Measurements from ENCODE around the gene PIH1D2.
"Not testable (repeated sequence)": the region's sequence is repeated elsewhere in the genome, so short reads cannot be mapped to it uniquely, and the experiment has no call there.

The PIH1D2 gene, protein sequence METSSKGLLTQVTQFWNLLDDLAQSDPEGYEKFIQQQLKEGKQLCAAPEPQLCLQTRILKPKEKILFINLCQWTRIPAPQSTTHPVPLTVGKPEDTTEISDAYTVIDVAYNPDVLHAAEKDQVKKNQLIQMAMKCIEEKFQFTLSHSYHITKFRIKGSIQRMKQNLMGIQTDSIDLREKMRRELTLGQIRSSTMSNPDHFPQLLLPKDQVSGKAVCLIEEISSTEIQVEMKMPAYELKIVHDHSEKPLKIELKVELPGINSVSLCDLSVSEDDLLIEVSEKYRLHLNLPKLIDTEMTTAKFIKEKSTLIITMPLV

DNA sequence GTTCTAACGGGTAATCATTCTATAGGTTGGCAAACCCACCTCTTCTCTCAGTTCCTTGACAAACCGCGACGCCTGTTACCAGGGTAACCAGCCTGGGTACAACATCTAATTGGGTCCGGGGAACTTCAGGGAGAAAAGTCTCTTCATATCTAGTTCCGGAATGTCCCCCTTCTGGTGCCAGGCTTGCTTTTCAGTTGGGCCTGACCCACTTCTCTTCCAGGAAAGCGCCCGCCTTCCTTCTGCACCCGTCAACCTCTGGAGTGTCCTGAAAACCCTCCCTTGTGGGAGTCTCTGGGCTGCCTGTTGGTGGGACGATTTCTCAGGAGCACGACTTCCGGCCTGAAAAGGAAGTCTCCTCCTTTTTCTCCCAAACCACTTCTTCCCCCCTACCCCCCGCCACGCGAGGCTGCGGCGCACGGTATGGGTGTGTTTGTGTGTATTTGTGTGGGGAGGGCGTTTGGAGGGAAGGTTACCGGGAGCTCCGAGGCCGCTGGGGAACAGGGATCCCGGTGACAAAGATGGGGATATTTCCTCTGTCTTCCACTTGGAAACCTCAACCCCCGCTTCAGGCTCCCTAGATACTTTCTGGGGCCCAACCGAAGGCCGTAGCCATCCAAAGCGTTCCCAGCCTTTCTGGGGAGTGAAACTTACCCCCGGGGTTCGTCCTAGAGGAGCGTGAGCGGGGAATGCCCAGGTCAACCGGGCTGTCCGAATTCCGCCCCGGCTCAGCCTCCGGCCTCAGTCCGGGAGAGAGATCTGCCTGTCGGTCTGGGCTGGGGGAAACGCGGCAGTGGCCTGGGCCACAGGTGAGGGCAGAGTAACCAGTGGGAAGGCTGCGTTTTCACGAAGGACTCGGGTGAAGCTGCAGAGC lies at the start of gene PIH1D2, which contains the start of gene NKAPD1:
PIH1D2 (minus strand) TSS at position 77 of the 871 bp plus-strand sequence. CDS start 843 bp downstream, outside the sequence.
NKAPD1 (plus strand) TSS at position 359 of the 871 bp plus-strand sequence. CDS start 1,276 bp downstream, outside the sequence.
- DNase-seq, result peak; percentile 87

DNA sequence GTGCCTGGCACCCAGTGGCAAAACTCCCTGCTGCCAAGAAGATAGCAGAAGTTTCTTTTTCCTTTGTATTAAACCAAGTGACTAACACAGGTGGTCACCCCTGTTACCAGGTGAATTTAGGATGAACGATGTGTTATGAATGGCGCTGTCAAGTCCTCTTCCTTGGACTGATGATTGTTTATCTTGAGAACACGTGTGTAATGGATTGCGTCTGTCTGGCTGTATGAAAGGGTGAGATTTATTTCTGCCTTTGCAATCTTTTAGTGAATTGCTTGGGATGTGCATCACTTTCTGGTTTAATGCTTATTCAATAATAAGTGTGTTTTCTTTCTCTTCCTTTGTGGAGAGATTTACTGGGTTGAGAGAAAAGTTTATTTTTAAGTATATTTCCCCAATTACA lies 49.3 kb upstream of the PIH1D2 start:
- DNase-seq, result no peak

DNA sequence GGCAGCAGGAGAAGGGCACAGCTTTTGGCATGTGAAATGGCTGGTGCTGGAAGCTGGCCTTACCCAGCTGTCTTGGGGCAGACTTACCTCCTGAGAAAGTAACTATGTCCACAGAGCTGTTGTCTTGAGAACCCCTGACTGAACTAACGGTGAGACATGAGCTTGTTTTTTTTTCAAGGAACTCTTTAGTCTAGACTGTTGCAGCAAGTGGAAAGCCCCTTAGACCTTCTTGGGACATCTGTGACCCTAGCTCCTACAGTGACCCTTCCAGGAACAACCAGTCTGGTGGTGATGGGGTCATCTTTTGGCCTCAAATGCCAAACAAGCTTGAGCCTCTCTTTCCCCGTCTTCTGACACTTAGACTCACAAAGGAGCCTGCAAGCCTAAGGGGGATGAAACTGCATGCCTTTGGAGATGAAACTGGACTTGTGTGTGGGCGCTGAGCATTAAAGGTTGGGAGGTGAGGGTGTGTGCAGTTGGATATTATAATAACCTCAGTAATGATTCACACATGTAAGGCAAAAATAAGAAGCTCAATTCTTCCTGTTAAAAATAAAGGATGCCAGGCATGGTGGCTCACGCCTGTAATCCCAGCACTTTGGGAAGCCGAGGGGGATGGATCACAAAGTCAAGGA lies 48.3 kb upstream of the PIH1D2 start:
- DNase-seq, result no peak

DNA sequence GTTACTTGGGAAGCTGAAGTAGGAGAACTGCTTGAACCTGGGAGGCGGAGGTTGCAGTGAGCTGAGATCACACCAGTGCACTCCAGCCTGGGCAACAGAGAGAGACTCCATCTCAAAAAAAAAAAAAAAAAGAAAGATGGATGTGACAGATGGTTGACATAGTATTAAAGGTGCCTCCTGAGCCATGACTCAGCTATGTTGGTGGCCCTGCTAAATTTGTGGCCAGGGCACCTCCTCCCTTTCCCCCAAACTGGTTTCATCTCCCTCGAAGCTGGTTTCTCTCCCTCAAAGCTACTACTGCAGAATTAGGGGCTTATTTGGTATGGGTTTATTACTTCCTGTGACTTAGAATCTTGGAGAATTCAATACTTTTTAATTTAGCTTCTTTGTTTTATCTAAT lies 44.4 kb upstream of the PIH1D2 start:
- no peak for DNase-seq

DNA sequence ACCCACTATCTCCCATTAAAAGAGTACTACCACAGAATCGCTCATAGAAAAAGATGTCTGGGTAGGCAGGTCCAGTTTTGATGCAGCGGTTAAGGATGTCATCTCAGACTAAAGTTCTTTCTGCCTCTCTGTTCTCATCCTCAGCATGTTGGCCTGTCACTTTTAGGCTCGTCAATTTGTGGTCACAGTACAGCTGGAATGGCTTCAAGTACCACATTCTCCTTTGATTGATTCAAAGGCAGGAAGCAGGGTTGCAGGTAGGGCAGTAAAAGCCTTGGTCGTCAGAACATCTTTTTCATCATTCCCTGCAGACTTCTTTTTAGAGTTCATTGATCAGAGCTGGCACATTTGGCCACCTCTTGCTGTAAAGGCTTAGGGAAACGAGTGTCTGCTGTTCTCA lies 41.6 kb upstream of the PIH1D2 start:
- DNase-seq, result no peak

DNA sequence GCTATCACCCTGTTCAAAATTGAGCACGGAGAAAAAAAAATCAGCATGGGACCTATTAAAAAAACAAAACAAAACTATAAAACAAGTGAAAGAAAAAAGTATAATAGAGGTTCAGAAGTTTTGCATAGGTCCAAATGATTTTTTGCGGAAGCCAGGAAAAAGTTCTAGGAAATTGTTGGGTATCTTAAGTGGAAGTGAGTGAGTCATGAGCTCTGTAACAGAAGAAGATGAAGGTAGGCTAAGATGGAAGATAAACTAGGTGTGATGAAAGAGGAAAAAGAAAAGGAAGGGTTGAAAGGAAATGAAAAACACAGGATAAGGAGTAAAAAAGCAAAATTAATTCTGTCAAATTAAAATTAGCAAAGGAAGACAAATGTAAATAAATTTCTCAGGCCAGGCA lies 40.6 kb upstream of the PIH1D2 start:
- DNase-seq, result no peak

DNA sequence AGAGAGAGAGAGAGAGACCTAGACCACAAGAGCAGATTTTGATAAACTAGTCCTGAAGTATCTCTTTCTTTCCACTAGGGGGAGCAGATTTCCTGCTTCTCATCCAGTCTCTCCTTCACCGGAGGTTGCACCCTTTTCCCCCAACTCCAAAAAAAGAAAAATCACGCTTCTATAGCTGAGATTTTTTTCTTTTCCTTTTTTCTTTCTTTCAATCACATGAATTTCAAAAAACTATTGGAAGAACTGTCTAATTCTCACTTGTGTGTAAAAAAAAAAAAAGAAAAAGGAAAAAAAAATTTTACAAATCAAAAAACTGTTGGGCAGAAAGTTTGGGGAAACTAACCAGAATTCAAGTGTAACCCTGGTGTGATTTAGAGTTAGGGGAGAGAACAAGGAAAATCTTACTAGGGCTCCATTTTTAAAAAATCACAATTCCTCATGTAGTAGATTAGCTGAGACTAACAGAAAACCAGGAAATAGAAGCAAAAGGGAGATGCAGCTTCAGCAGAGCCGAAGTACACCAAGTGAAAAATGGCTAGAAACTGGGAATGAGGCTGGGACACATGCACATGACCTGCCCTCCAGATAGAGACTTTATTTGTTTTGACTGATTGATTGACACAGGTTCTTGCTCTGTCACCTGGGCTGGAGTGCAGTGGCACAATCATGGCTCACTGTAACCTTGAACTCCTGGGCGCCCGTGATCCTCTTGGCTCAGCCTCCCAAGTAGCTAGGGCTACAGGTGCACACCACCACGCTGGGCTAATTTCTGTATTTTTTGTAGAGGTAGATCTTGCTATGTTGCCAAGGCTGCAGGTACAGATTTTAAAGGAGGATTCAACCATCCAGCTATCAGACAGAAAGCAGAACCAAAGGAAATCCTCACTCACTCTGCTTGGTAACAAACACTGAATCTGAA lies 40.0 kb upstream of the PIH1D2 start:
- peak; percentile 67 for DNase-seq

DNA sequence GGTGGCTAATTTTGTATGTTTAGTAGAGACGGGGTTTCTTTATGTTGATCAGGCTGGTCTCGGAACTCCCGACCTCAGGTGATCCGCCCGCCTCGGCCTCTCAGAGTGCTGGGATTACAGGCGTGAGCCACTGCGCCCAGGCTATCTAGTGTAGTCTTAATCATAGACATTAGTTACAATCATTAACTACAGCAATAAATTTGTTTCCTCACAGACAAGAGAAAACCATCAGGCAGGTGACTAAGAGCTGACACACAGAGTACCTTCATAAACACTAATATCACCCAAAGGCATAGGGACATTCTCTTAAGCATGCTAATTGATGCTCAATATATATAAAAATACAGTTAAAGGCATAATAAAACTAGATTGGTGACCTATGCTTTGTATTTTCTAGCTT lies 32.3 kb upstream of the PIH1D2 start:
- no peak for DNase-seq

DNA sequence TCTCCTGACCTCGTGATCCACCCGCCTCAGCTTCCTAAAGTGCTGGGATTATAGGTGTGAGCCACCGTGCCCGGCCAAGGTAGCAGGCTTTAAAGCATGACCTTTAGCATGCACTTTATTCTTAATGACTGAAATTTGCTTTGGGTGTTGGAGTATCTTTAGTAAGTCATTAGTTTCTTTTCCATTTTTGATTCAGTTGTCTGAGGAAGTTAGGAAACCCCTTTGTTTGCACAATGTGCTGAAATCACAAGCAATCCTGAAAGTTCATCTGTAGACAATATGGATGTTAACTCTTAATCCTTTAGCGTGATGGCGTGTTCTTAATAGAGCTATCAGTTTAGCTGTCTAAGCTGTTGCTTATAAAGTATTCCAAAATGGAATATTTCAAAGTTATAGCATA lies 29.6 kb upstream of the PIH1D2 start:
- DNase-seq, result no peak

DNA sequence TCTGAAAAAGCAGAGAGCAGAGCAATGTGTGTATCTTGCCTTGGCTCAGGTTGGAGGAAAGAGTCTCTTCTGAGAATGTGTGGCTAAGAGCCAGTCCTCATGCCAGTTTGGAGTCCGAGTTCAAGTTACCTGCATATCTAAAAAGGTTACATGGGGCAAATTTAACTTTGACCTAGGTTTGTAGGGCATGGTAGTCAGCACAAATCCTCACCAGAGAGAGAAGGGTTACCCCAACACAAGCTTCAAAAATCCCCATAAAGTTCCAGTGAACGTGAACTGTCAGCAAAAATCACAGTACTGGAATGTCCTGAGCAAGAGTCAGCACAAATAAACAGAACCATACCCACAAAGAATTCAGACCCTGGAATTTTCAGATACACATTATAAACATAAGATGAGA lies 26.6 kb upstream of the PIH1D2 start:
- DNase-seq, result peak; percentile 6

DNA sequence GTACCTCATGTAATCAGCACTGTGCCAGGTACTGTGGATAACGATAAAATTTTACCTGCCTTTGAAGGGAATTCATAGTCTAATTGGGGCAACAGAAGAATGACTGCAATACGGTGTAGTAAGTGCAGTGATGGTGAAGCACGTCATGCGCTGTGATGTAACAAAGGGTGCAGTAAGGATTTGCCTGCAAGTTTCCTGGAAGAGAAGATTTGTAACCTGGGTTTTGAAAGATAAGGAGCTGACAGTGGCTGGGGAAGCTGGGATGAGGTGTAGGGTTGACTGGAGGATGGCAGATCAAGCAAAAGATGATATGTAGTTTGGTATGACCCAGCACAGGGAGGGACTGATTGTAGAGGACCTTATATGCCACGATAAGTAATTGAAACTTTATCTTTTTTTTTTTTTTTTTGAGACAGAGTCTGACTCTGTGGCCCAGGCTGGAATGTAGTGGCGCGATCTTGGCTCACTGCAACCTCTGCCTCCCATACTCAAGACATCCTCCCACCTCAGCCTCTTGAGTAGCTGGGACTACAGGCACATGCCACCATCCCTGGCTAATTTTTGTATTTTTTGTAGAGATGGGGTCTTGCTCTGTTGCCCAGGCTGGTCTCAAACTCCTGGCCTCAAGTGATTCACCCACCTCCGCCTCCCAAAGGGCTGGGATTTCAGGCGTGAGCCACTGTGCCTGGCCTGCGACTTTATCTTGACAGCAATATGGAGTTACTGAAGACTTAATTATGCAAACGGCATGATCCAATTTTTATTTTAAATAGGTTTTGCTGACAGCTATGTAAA lies 24.1 kb upstream of the PIH1D2 start:
- no peak for DNase-seq

DNA sequence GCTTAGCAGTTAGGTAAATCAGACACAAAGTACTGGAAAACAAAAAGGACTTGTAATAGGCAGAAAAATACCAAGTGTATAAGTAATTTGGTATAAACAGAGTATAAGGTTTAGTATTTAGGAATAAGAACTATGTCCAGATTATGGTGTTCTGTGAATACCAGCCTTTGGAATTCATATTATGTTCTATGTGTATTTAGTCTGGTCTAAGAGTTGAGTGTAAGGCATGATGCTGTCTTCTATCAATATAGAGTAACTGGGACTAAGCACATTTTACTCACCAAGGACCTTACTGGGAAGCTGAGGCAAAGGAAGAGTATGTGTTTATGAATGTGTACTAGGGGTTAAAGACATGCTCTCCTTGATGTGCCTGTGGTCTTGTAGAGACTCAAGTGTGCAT lies 22.4 kb upstream of the PIH1D2 start:
- DNase-seq, result no peak

DNA sequence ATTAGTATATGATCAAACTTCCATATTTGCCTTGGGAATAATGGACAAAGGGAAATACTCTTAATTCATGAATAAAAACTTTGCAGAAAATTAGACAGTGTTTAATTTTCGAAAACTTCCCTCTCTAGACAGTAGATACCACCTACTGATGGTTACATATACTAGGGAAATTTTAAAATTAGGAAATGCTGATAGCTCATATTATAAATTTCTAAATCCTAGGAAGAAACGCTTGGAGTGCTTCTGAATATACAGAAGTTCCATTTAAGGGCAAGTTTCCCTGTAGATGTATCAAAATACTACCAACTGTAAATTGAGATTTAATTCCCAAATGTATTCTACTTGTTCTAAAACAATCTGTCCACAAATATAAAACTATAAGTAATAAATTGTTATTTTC lies 21.5 kb upstream of the PIH1D2 start:
- DNase-seq, result not testable (repeated sequence)

DNA sequence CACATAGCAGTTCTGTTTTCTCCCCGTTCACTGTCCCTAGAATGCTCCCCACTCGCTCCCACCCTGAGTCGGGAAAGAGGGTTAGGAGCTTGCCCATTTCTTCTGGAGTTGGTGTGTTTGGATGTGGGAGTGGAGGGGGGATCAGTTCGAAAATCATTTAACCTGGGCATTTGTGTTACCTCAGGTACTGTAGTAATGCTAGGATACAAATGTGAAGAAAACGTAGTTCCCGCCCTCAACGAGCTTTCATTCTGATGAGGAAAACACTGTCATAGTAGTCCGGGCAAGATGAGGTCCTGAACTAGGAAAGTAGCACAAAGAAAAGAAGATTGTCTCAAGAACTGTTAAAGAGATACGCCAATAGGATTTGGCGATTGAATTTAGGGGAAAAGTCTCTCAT lies 13.4 kb upstream of the PIH1D2 start:
- DNase-seq, result no peak

DNA sequence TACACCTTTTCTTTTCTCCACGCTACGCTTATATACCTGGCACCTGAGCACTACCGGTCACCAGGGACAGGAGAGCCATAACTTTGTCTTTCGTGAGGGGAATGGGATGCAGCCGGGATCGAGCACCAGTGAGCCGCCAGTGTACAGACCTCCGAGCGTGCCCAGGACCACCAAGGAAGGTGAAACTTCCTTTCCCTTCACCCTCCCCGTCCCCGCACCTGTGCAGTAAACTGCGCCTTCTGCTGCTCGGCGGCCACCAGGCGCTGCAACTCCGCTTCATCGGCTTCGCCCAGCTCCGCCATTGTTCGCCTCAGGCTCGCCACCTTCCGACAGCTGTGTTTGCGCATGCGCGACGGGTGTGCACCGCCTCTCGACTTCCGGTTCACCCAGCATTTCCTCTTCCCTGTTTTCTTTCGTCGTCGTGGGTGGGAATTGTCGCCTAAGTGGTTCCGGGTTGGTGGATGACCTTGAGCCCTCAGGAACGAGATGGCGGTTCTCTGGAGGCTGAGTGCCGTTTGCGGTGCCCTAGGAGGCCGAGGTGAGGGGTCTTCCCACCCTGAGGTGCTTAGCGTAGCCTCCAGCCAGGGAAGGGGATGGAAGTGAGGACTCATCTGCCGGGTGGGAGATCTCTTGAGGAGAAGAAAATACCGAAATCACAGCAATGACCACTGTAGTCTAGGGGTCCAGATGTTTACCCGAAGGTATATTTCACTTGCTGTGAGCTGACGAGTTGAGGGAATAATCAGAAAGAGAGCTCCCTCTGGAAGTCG lies 12.8 kb upstream of the PIH1D2 start, which contains the start of the genes SDHD and TIMM8B:
SDHD (plus strand) TSS at position 452 of the 770 bp plus-strand sequence; CDS start at position 487, 35 bp downstream.
TIMM8B (minus strand) TSS at position 335 of the 770 bp plus-strand sequence; CDS start at position 302, 33 bp downstream.
- DNase-seq, result peak; percentile 98

DNA sequence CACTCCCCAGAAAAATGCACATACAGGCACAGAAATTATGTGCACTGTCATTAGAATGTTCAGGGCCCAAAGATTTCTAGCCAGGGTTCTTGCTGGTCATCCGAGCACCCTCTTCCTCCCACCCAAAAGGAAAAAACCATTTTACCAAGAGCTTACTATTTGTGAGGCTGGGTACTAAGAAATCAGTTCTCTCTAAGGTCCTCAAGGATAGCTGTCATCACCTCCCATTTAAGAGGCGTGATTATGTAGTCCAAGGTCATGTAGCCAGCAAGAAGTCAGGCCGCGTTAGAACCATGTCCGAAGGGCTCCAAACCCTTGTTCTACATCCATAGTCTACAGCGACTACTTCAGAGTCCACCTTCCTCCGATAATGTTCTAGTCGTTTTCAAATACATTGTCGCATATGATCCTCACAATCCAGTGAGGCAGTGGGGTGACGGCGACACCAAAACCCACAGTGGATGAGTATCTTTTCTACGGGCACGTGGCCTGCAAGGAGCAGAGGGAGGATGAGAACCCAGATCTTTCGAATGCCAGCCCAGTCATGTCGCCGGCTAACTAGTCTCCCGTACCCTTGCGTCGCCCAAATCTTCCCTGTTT lies 12.1 kb upstream of the PIH1D2 start:
- peak; percentile 9 for DNase-seq

DNA sequence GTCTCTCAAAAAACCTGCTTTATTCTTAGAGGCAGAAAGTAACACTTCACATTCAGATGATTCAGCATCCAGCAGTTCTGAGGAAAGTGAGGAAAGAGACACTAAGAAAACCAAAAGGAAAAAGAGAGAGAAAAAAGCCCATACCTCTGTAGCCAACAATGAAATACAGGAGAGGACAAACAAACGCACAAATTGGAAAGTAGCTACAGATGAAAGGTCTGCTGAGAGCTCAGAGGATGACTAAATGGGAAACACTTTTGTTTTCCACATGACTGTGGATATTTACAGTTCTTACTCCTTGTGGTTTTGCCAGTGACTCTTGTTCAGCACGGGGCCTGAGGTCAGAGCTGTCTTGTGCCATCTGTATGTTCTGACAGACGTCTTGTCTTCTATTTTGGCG lies 8.9 kb upstream of the PIH1D2 start:
- DNase-seq, result no peak

DNA sequence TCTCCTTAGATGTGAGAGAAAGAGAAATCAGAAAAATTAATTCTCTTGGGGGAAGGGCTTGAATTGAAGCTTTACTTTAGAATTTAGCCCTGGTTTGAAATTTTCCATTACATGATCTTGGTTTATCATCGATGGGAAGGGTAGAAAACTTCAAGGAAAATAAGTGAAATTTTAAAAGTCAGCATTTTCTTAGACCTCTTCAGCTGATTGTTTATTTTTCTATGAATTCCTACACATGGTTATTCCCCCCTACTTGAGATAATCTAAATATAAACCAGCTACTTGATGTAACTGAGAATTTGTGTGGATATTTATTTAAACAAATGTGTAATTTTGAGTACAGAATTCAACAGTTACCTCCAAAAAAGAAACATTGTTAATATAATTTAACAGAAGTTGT lies 10.9 kb downstream of the PIH1D2 start:
- no peak for DNase-seq

DNA sequence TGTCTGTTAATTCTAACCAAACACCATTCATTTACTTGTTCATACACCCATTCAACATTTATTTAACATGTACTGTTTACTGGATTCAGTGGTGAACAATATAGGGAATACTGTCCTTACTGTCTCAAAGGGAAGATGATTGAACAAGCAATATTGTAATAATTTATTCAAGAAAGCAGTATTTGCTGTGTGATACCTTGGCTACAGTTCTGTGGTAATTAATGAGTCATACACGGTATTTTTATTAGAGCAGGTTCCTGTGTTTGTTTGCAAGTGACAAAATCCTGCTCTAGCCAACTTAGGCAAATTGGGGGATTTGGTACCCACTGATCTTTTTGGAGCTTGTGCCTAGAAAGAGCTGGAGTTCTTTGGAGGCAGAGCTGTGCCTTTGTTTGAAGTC lies 15.7 kb downstream of the PIH1D2 start:
- DNase-seq, result no peak

DNA sequence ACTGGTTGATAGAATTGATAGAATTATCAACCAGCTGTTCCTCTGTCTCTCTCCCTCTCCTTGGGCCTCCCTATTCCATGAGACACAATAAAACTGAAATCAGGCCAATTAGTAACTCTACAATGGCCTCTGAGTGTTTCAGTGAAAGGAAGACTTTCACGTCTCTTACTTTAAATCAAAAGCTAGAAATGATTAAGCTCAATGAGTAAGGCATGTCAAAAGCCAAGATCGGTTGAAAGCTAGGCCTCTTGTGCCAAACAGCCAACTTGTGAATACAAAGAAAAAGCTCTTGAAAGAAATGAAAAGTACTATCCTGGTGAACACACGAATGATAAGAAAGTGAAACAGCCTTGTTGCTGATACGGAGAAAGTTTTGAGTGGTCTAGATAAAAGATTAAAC lies 16.6 kb downstream of the PIH1D2 start:
- DNase-seq, result no peak

Measured in fibroblast of upper back skin (primary cell).